WTC11 (cell line): ENCODE measurements around the gene FOXA3. TPM values are rescaled to one million over a fixed set of nuclear protein-coding genes. Genes with fewer than 3 reads are reported as not detected.

Experiments
- ATAC-seq: fragments of 200-7000 bp; cut with Tn5 transposase; 2 replicates; pipeline ENCODE4 v1.10.0; 2021; ENCODE audit warnings: mild to moderate bottlenecking, moderate library complexity
- CTCF ChIA-PET: fragments of 300-600 bp; sonication (Branson Sonifier 250); formaldehyde crosslinking; loops from one replicate; lab custom pipeline; 2021; ENCODE audit warnings: antibody characterized with exemption; lab: Charles Lee
- POLR2A ChIA-PET: fragments of 350-600 bp; sonication (Branson Sonifier 250); formaldehyde crosslinking; loops from one replicate; lab custom pipeline; 2021; ENCODE audit warnings: antibody characterized with exemption; lab: Charles Lee
- DNase-seq: peaks from one replicate; pipeline ENCODE4 v3.0.0; 2021; ENCODE audit warnings: low spot score
- H3K27ac Mint-ChIP-seq: 2 replicates; pipeline ENCODE4 v1.8.0; 2021; ENCODE audit warnings: mixed read lengths
- H3K27me3 Mint-ChIP-seq: 2 replicates; pipeline ENCODE4 v1.8.0; 2021; ENCODE audit warnings: low read depth, mild to moderate bottlenecking, moderate library complexity, mixed read lengths
- H3K36me3 Mint-ChIP-seq: 2 replicates; pipeline ENCODE4 v1.8.0; 2021; ENCODE audit warnings: mixed read lengths
- H3K4me1 Mint-ChIP-seq: 2 replicates; pipeline ENCODE4 v1.8.0; 2022; ENCODE audit warnings: mixed read lengths
- H3K4me3 Mint-ChIP-seq: 2 replicates; pipeline ENCODE4 v1.8.0; 2021; ENCODE audit warnings: mild to moderate bottlenecking, moderate library complexity, mixed read lengths
- H3K9me3 Mint-ChIP-seq: 2 replicates; pipeline ENCODE4 v1.8.0; 2021; ENCODE audit warnings: mixed read lengths
- ELF4 ChIP-seq: sonication (generic); formaldehyde crosslinking; IDR thresholded peaks from 2 replicates; pipeline ENCODE4 v1.8.1; 2022; ENCODE audit warnings: low read depth, mild to moderate bottlenecking, moderate library complexity, missing genetic modification reagents
- FOXK1 ChIP-seq: sonication (generic); formaldehyde crosslinking; IDR thresholded peaks from 2 replicates; pipeline ENCODE4 v1.8.0; 2022; ENCODE audit warnings: mild to moderate bottlenecking, moderate library complexity, missing genetic modification reagents
- GABPB1 ChIP-seq: sonication (generic); formaldehyde crosslinking; IDR thresholded peaks from 2 replicates; pipeline ENCODE4 v1.8.1; 2023; ENCODE audit warnings: mild to moderate bottlenecking, missing genetic modification reagents
- MYBL2 ChIP-seq: sonication (generic); formaldehyde crosslinking; IDR thresholded peaks from 2 replicates; pipeline ENCODE4 v1.8.1; 2023; ENCODE audit warnings: mild to moderate bottlenecking, moderate library complexity, missing genetic modification reagents
- SOX15 ChIP-seq: fragments of 250-450 bp; sonication (Bioruptor Pico); IDR thresholded peaks from 2 replicates; pipeline ENCODE4 v1.9.0; 2021; ENCODE audit warnings: mild to moderate bottlenecking
- SP1 ChIP-seq: sonication (generic); formaldehyde crosslinking; conservative IDR thresholded peaks from 2 replicates; pipeline ENCODE4 v1.8.1; 2022; ENCODE audit warnings: missing genetic modification reagents
- ZNF121 ChIP-seq: sonication (generic); formaldehyde crosslinking; IDR thresholded peaks from 2 replicates; pipeline ENCODE4 v1.8.0; 2023; ENCODE audit warnings: missing genetic modification reagents
- ZNF138 ChIP-seq: sonication (generic); formaldehyde crosslinking; conservative IDR thresholded peaks from 2 replicates; pipeline ENCODE4 v1.8.1; 2022; ENCODE audit warnings: mild to moderate bottlenecking, moderate library complexity, missing genetic modification reagents
- ZNF423 ChIP-seq: fragments of 250-450 bp; sonication (Bioruptor Pico); IDR thresholded peaks from 2 replicates; pipeline ENCODE4 v2.1.2; 2022; ENCODE audit warnings: mild to moderate bottlenecking, moderate library complexity
- total RNA-seq: library from RNA; stranded (reverse); gene quantifications from 3 replicates; pipeline ENCODE4 v1.2.3, GENCODE V29; 2021
- TF ChIP-seq, protein P1 (sequence below): sonication (generic); formaldehyde crosslinking; IDR thresholded peaks from 2 replicates; pipeline ENCODE4 v1.8.0; 2023; ENCODE audit warnings: missing genetic modification reagents, mild to moderate bottlenecking, borderline replicate concordance
- TF ChIP-seq, protein P2 (sequence below): sonication (generic); formaldehyde crosslinking; IDR thresholded peaks from 2 replicates; pipeline ENCODE4 v1.8.1; 2023; ENCODE audit warnings: mild to moderate bottlenecking, missing genetic modification reagents
- TF ChIP-seq, protein P3 (sequence below): sonication (generic); formaldehyde crosslinking; IDR thresholded peaks from 2 replicates; pipeline ENCODE4 v1.8.1; 2022; ENCODE audit warnings: mild to moderate bottlenecking, moderate library complexity, missing genetic modification reagents
- TF ChIP-seq, protein P4 (sequence below): sonication (generic); formaldehyde crosslinking; conservative IDR thresholded peaks from 2 replicates; pipeline ENCODE4 v1.8.1; 2022; ENCODE audit warnings: mild to moderate bottlenecking, missing genetic modification reagents
- TF ChIP-seq, protein P5 (sequence below): fragments of 250-450 bp; sonication (Bioruptor Pico); IDR thresholded peaks from 2 replicates; pipeline ENCODE4 v1.9.0; 2021; ENCODE audit warnings: moderate library complexity, mild to moderate bottlenecking, inconsistent platforms, borderline replicate concordance

Gene FOXA3
- total RNA-seq, 1 experiment from 2014 or later = 20.7 TPM

DNA sequence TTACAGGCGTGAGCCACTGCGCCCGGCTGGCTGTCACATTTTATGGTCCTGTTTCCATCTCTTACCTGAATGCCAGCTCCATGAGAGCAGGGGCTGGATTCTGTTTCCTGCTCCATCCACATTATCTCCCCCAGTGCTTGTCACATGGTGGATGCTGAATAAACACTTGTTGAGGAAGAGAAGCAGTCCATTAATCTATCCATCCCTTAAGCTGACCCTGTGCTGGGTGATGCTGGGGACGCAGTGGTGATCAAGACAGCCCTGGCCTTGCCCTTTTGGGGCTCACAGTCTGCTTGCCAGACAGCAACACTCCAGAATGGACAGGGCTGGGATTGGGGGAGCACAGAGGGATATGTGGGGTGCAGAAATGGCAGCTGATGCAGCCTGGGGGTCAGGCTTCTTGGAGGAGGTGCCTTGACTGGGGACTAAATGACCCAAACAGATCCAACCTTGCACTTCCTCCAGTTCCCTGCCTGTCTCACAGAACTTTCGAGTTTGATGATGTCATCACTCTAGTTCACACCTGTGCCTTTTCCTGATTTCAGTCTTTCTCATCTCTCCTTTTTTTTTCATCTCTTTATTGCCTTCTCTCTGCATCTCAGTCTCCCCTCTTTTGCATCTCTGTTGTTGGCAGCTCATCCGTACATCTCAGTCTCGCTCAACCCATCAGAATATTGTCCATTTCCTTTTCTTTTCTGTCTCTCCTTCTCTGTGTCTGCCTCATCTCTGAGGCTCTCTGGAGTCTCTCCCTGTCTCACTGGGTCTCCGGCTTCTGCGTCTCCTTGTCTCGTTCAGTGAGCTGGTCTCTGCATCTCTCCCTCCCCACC is 17.2 kb downstream of the FOXA3 start (continued):
- TF ChIP-seq, protein P1, sequence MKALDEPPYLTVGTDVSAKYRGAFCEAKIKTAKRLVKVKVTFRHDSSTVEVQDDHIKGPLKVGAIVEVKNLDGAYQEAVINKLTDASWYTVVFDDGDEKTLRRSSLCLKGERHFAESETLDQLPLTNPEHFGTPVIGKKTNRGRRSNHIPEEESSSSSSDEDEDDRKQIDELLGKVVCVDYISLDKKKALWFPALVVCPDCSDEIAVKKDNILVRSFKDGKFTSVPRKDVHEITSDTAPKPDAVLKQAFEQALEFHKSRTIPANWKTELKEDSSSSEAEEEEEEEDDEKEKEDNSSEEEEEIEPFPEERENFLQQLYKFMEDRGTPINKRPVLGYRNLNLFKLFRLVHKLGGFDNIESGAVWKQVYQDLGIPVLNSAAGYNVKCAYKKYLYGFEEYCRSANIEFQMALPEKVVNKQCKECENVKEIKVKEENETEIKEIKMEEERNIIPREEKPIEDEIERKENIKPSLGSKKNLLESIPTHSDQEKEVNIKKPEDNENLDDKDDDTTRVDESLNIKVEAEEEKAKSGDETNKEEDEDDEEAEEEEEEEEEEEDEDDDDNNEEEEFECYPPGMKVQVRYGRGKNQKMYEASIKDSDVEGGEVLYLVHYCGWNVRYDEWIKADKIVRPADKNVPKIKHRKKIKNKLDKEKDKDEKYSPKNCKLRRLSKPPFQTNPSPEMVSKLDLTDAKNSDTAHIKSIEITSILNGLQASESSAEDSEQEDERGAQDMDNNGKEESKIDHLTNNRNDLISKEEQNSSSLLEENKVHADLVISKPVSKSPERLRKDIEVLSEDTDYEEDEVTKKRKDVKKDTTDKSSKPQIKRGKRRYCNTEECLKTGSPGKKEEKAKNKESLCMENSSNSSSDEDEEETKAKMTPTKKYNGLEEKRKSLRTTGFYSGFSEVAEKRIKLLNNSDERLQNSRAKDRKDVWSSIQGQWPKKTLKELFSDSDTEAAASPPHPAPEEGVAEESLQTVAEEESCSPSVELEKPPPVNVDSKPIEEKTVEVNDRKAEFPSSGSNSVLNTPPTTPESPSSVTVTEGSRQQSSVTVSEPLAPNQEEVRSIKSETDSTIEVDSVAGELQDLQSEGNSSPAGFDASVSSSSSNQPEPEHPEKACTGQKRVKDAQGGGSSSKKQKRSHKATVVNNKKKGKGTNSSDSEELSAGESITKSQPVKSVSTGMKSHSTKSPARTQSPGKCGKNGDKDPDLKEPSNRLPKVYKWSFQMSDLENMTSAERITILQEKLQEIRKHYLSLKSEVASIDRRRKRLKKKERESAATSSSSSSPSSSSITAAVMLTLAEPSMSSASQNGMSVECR = no peak
- TF ChIP-seq ZNF121 = no peak
- TF ChIP-seq, all 79 proteins: peak for 0

DNA sequence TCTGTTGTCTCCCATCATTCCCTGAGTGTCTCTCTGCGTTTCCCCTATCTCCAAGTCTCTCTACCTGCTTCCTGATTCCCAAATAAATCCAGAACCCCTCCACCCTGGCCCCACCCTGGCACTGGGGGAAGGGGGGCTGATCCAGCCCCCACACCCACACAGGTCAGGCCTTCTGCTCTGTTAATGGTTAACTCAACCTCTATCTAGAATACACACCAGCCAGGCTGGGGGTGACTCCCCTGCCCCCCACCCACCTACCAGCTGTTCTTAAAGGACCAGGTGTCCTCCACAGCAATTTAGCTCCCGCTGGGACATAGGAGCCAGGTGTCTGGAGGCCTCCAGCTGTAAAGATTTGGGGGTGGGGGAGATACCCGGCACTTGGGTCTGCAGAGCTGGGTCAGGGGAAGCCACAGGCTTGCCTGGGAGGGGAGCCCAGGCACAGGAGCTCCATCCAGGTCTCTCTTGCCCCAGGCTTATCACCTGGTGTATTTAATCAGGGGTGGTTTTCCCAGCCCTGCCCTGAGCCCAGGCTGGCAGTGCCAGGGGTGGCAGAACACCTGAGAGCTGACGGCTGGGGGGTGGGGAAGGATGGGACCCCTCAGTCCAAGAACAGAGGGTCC is 17.9 kb downstream of the FOXA3 start:
- Mint-ChIP-seq H3K9me3 (no peaks in the 10 kb centered on the region), H3K36me3 (no peaks in the 10 kb centered on the region)
- DNase-seq = peak; percentile 56

More for the DNA sequence above, 17.9 kb downstream of the FOXA3 start:
- Mint-ChIP-seq H3K4me3 (peak overlapping the region; percentile 76), H3K27me3 (no peaks in the 10 kb centered on the region), H3K4me1 (peaks cover 43% of the 10 kb centered on the region), H3K27ac (peak overlapping the region; percentile 70)
- CTCF ChIA-PET = interaction anchor here (0.6 to 8.5 kb wide), 13 partner anchors 17 to 796 kb away, joined by 3 to 212 read pairs (median 4); partner anchors contain the start of genes CCDC61, FOXA3, MYPOP and RSPH6A
- TF ChIP-seq ZNF121 (no peak), SP1 (CRISPR knock-in tag) (peak; percentile 33; the same call in 1 of the 2 replicates), ZNF423 (CRISPR knock-in tag) (peak; percentile 90), FOXK1 (CRISPR knock-in tag) (0 out of 2 replicates have a peak, but pooled peaks have one; percentile 17), SOX15 (CRISPR knock-in tag) (no peak), MYBL2 (CRISPR knock-in tag) (no peak), GABPB1 (CRISPR knock-in tag) (0 out of 2 replicates have a peak, but pooled peaks have one; percentile 22), ZNF138 (CRISPR knock-in tag) (no peak), ELF4 (no peak)
- TF ChIP-seq, protein P2, sequence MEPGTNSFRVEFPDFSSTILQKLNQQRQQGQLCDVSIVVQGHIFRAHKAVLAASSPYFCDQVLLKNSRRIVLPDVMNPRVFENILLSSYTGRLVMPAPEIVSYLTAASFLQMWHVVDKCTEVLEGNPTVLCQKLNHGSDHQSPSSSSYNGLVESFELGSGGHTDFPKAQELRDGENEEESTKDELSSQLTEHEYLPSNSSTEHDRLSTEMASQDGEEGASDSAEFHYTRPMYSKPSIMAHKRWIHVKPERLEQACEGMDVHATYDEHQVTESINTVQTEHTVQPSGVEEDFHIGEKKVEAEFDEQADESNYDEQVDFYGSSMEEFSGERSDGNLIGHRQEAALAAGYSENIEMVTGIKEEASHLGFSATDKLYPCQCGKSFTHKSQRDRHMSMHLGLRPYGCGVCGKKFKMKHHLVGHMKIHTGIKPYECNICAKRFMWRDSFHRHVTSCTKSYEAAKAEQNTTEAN = no peak
- TF ChIP-seq, protein P3, sequence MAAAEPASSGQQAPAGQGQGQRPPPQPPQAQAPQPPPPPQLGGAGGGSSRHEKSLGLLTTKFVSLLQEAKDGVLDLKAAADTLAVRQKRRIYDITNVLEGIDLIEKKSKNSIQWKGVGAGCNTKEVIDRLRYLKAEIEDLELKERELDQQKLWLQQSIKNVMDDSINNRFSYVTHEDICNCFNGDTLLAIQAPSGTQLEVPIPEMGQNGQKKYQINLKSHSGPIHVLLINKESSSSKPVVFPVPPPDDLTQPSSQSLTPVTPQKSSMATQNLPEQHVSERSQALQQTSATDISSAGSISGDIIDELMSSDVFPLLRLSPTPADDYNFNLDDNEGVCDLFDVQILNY (CRISPR knock-in tag) = no peak
- TF ChIP-seq, protein P4, sequence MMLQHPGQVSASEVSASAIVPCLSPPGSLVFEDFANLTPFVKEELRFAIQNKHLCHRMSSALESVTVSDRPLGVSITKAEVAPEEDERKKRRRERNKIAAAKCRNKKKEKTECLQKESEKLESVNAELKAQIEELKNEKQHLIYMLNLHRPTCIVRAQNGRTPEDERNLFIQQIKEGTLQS (CRISPR knock-in tag) = no peak
- TF ChIP-seq, protein P5, sequence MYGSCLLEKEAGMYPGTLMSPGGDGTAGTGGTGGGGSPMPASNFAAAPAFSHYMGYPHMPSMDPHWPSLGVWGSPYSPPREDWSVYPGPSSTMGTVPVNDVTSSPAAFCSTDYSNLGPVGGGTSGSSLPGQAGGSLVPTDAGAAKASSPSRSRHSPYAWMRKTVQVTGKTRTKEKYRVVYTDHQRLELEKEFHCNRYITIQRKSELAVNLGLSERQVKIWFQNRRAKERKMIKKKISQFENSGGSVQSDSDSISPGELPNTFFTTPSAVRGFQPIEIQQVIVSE = no peak
- POLR2A ChIA-PET = interaction anchor here (0.6 to 3.0 kb wide), 4 partner anchors 18 to 113 kb away, joined by 4 to 42 read pairs (median 6); partner anchors contain the start of genes FOXA3, NOVA2, SIX5 and SYMPK
- ATAC-seq = peak; percentile 4
